ENCODE measurements around the gene ITGB6.

- TF ChIP-seq KDM1A (IDR thresholded peaks at IDR 0.05; ENCODE audit: low read depth): no peak
- no peak for TF ChIP-seq CTCF (IDR thresholded peaks at IDR 0.05)
- TF ChIP-seq MAZ (IDR thresholded peaks at IDR 0.05; ENCODE audit: borderline replicate concordance, low read depth, low read length): no peak
- TF ChIP-seq EP300 (IDR thresholded peaks at IDR 0.05): no peak
- TF ChIP-seq BCL3 (IDR thresholded peaks at IDR 0.05): no peak
- no peak for TF ChIP-seq POLR2A (IDR thresholded peaks at IDR 0.05; ENCODE audit: low read length)
- TF ChIP-seq RAD21 (conservative IDR thresholded peaks at IDR 0.05 in 1 of 2, IDR thresholded peaks at IDR 0.05 in 1 of 2): no peak
- no peak for TF ChIP-seq MAX (IDR thresholded peaks at IDR 0.05)
- TF ChIP-seq CHD2 (IDR thresholded peaks at IDR 0.05; ENCODE audit: low read length, partially characterized antibody): no peak
These were observed 19.9 kb downstream of the ITGB6 start for GRCh38 chr2:160180172-160180571.

Measured in A549 (cell line).